ENCODE results near the gene CHST8.

The CHST8 gene

GRCh38 chr19:33678796-33679585 lies 57.2 kb downstream of the CHST8 start:
- Histone ChIP-seq H3K4me2 (no peak overlapping the region), H3K4me3 (no peak overlapping the region), H3K27me3 (peaks cover 0 to 7% (median under 1%) of the 10 kb centered on the region in 11 experiments; a peak in 8 of 22 replicates), H3K4me1 (peaks cover 0 to 11% (median 8%) of the 10 kb centered on the region in 10 experiments; a peak in 15 of 20 replicates), H4K20me1 (peaks cover 0 to 22% (median 0%) of the 10 kb centered on the region in 11 experiments; a peak in 9 of 22 replicates), H3K36me3 (no peaks in the 10 kb centered on the region), H3K9ac (no peak overlapping the region), H3K9me3 (replicated peaks in 1 of 11) (no peaks in the 10 kb centered on the region), H3K27ac (no peak overlapping the region)
- TF ChIP-seq Cebpa-rat (IDR thresholded peaks at IDR 0.05), result no peak

GRCh38 chr19:33679696-33680095 lies 57.9 kb downstream of the CHST8 start:
- Histone ChIP-seq H3K27ac (no peak overlapping the region), H3K9ac (no peak overlapping the region), H3K27me3 (peaks cover 0 to 14% (median 4%) of the 10 kb centered on the region in 11 experiments; a peak in 10 of 22 replicates), H3K4me3 (no peak overlapping the region), H3K9me3 (replicated peaks in 1 of 11) (no peaks in the 10 kb centered on the region), H3K36me3 (no peaks in the 10 kb centered on the region), H3K4me2 (no peak overlapping the region), H3K4me1 (peaks cover 0 to 11% (median 8%) of the 10 kb centered on the region in 10 experiments; a peak in 15 of 20 replicates), H4K20me1 (peaks cover 0 to 28% (median 0%) of the 10 kb centered on the region in 11 experiments; a peak in 10 of 22 replicates)
- TF ChIP-seq Cebpa-rat (IDR thresholded peaks at IDR 0.05), result no peak

- Histone ChIP-seq H3K9me3 (replicated peaks in 1 of 11) (no peaks in the 10 kb centered on the region), H3K27me3 (peaks cover 0 to 28% (median 8%) of the 10 kb centered on the region in 11 experiments; a peak in 10 of 22 replicates), H4K20me1 (peaks cover 0 to 40% (median 0%) of the 10 kb centered on the region in 11 experiments; a peak in 10 of 22 replicates), H3K4me3 (no peak overlapping the region), H3K9ac (no peak overlapping the region), H3K4me2 (no peak overlapping the region), H3K36me3 (no peaks in the 10 kb centered on the region), H3K27ac (no peak overlapping the region), H3K4me1 (no peaks in the 10 kb centered on the region)
- no peak for TF ChIP-seq Cebpa-rat (IDR thresholded peaks at IDR 0.05)
Observed at GRCh38 chr19:33681081-33681680, 59.4 kb downstream of the CHST8 start.

GRCh38 chr19:33683881-33684537 lies 62.3 kb downstream of the CHST8 start:
- Histone ChIP-seq H4K20me1 (peaks cover 0 to 60% (median 0%) of the 10 kb centered on the region in 11 experiments; a peak in 10 of 22 replicates), H3K9me3 (replicated peaks in 1 of 11) (no peaks in the 10 kb centered on the region), H3K27me3 (peaks cover 0 to 25% (median 8%) of the 10 kb centered on the region in 11 experiments; a peak in 10 of 22 replicates), H3K4me3 (no peak overlapping the region), H3K4me2 (no peak overlapping the region), H3K27ac (no peak overlapping the region), H3K4me1 (no peaks in the 10 kb centered on the region), H3K36me3 (no peaks in the 10 kb centered on the region), H3K9ac (no peak overlapping the region)
- TF ChIP-seq Cebpa-rat (IDR thresholded peaks at IDR 0.05), result no peak

- Histone ChIP-seq H3K4me2 (no peak overlapping the region), H3K4me3 (no peak overlapping the region), H3K36me3 (no peaks in the 10 kb centered on the region)
Observed at GRCh38 chr19:33684538-33685232, 62.9 kb downstream of the CHST8 start.

GRCh38 chr19:33685541-33685940 lies 63.8 kb downstream of the CHST8 start:
- H3K36me3 ChIP-seq, result no peaks in the 10 kb centered on the region
- H3K4me1 ChIP-seq, result peaks cover 0 to 5% (median 0%) of the 10 kb centered on the region in 10 experiments; a peak in 2 of 20 replicates
- H3K4me2 ChIP-seq, result no peak overlapping the region
- peaks cover 0 to 23% (median 8%) of the 10 kb centered on the region in 11 experiments; a peak in 10 of 22 replicates for H3K27me3 ChIP-seq
- no peak overlapping the region for H3K27ac ChIP-seq
- H3K9me3 ChIP-seq (replicated peaks in 1 of 11), result no peaks in the 10 kb centered on the region
- H3K9ac ChIP-seq, result no peak overlapping the region
- no peak for TF ChIP-seq Cebpa-rat (IDR thresholded peaks at IDR 0.05)
- no peak overlapping the region for H3K4me3 ChIP-seq
- H4K20me1 ChIP-seq, result peaks cover 0 to 68% (median 0%) of the 10 kb centered on the region in 11 experiments; a peak in 10 of 22 replicates

More at GRCh38 chr19:33684538-33685232, 62.9 kb downstream of the CHST8 start:
- peaks cover 0 to 60% (median 0%) of the 10 kb centered on the region in 11 experiments; a peak in 10 of 22 replicates for H4K20me1 ChIP-seq
- no peak overlapping the region for H3K9ac ChIP-seq
- H3K9me3 ChIP-seq (replicated peaks in 1 of 11), result no peaks in the 10 kb centered on the region
- no peaks in the 10 kb centered on the region for H3K4me1 ChIP-seq
- no peak overlapping the region for H3K27ac ChIP-seq
- peaks cover 0 to 23% (median 8%) of the 10 kb centered on the region in 11 experiments; a peak in 10 of 22 replicates for H3K27me3 ChIP-seq
- no peak for TF ChIP-seq Cebpa-rat (IDR thresholded peaks at IDR 0.05)

GRCh38 chr19:33686262-33686661 lies 64.5 kb downstream of the CHST8 start:
- no peak overlapping the region for H3K9ac ChIP-seq
- no peak overlapping the region for H3K4me3 ChIP-seq
- peaks cover 0 to 23% (median 8%) of the 10 kb centered on the region in 11 experiments; a peak in 10 of 22 replicates for H3K27me3 ChIP-seq
- no peaks in the 10 kb centered on the region for H3K9me3 ChIP-seq (replicated peaks in 1 of 11)
- H4K20me1 ChIP-seq, result peaks cover 0 to 68% (median 0%) of the 10 kb centered on the region in 11 experiments; a peak in 10 of 22 replicates
- TF ChIP-seq Cebpa-rat (IDR thresholded peaks at IDR 0.05), result no peak
- no peak overlapping the region for H3K4me2 ChIP-seq
- H3K4me1 ChIP-seq, result peaks cover 0 to 6% (median 0%) of the 10 kb centered on the region in 10 experiments; a peak in 2 of 20 replicates
- no peak overlapping the region for H3K27ac ChIP-seq
- no peaks in the 10 kb centered on the region for H3K36me3 ChIP-seq

GRCh38 chr19:33686687-33687480 lies 65.1 kb downstream of the CHST8 start:
- H3K27ac ChIP-seq, result no peak overlapping the region

More at GRCh38 chr19:33686687-33687480, 65.1 kb downstream of the CHST8 start:
- H3K9me3 ChIP-seq (replicated peaks in 1 of 11), result no peaks in the 10 kb centered on the region
- H3K36me3 ChIP-seq, result no peaks in the 10 kb centered on the region
- peaks cover 0 to 23% (median 8%) of the 10 kb centered on the region in 11 experiments; a peak in 10 of 22 replicates for H3K27me3 ChIP-seq
- H3K4me1 ChIP-seq, result peaks cover 0 to 6% (median 0%) of the 10 kb centered on the region in 10 experiments; a peak in 2 of 20 replicates
- no peak overlapping the region for H3K9ac ChIP-seq
- H3K4me3 ChIP-seq, result no peak overlapping the region
- no peak for TF ChIP-seq Cebpa-rat (IDR thresholded peaks at IDR 0.05)
- H3K4me2 ChIP-seq, result no peak overlapping the region
- H4K20me1 ChIP-seq, result peaks cover 0 to 68% (median 0%) of the 10 kb centered on the region in 11 experiments; a peak in 8 of 22 replicates

Data from BLaER1 treated with 17β-estradiol and CSF1 and Interleukin-3, amounts not matched to agents 10 nM and 100 nM (cell line).